ENCODE data around the gene HCRTR1. TPM values are rescaled to one million over a fixed set of nuclear protein-coding genes. Genes with fewer than 3 reads are reported as not detected.

The HCRTR1 gene
- total and polyA plus RNA-seq, 11 donors, result 0.21 to 0.82 (median 0.30) TPM; not detected in 4

DNA sequence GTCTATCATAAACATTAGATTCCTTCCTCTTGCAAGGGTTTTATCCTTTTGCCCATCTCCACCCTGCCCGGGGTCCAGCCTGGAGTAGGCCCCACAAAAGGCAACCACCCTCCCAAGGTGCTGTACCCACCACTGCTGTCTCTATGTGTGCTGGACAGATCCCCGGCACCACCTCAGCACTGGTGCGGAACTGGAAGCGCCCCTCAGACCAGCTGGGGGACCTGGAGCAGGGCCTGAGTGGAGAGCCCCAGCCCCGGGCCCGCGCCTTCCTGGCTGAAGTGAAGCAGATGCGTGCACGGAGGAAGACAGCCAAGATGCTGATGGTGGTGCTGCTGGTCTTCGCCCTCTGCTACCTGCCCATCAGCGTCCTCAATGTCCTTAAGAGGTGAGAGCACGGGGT lies 5.9 kb downstream of the HCRTR1 start:
- no peak for DNase-seq
- H3K4me1 ChIP-seq, result peaks cover 3 to 55% (median 30%) of the 10 kb centered on the region in 12 donors
- no peak for TF ChIP-seq POLR2A (IDR thresholded peaks at IDR 0.05)
- TF ChIP-seq, protein P1, sequence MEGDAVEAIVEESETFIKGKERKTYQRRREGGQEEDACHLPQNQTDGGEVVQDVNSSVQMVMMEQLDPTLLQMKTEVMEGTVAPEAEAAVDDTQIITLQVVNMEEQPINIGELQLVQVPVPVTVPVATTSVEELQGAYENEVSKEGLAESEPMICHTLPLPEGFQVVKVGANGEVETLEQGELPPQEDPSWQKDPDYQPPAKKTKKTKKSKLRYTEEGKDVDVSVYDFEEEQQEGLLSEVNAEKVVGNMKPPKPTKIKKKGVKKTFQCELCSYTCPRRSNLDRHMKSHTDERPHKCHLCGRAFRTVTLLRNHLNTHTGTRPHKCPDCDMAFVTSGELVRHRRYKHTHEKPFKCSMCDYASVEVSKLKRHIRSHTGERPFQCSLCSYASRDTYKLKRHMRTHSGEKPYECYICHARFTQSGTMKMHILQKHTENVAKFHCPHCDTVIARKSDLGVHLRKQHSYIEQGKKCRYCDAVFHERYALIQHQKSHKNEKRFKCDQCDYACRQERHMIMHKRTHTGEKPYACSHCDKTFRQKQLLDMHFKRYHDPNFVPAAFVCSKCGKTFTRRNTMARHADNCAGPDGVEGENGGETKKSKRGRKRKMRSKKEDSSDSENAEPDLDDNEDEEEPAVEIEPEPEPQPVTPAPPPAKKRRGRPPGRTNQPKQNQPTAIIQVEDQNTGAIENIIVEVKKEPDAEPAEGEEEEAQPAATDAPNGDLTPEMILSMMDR (IDR thresholded peaks at IDR 0.05), result no peak

DNA sequence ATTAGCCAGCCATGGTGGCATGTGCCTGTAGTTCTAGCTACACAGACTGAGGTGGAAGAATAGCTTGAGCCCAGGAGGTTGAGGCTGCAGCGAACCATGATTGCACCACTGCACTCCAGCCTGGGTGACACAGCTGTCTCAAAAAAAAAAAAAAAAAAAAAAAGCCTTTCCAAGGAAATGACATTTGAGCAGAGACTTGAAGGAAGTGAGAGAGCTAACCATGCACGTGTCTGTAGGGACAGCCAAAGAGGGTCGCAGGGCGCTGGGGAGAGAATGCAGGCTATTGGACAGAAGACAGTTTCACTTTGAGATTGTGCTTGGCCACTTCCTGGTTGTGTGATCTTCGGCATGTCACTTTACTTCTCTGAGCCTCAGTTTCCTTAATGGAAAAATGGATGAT lies 6.8 kb downstream of the HCRTR1 start:
- TF ChIP-seq, protein P1 (IDR thresholded peaks at IDR 0.05), result no peak
- TF ChIP-seq POLR2A (IDR thresholded peaks at IDR 0.05), result no peak
- 59 to 69% (median 64%) methylated on average over 5 of the region's 5 CpGs for whole genome bisulfite sequencing, 4 donors
- Histone ChIP-seq H3K27me3 (no peaks in the 10 kb centered on the region), H3K27ac (peak overlapping the region in 1 of 12 donors; percentile 94), H3K4me1 (peaks cover 3 to 60% (median 36%) of the 10 kb centered on the region in 12 donors), H3K9me3 (no peaks in the 10 kb centered on the region), H3K36me3 (peaks cover 0 to 21% (median 13%) of the 10 kb centered on the region in 9 donors), H3K4me3 (no peak overlapping the region)
- intact Hi-C loops (cut with DNase I), result no loop called here
- DNase-seq, result no peak
- no peak for ATAC-seq

More for the DNA sequence above, 5.9 kb downstream of the HCRTR1 start:
- H3K27me3 ChIP-seq, result peaks cover 0 to 9% (median 0%) of the 10 kb centered on the region in 9 donors
- H3K4me3 ChIP-seq, result no peak overlapping the region
- WGBS, 4 donors, result 96 to 97% (median 97%) methylated on average over 11 to 12 of the region's 12 CpGs
- H3K9me3 ChIP-seq, result no peaks in the 10 kb centered on the region
- ATAC-seq, result no peak
- intact Hi-C loops (cut with DNase I), result no loop called here
- no peak overlapping the region for H3K27ac ChIP-seq
- peaks cover 0 to 12% (median 4%) of the 10 kb centered on the region in 9 donors for H3K36me3 ChIP-seq

DNA sequence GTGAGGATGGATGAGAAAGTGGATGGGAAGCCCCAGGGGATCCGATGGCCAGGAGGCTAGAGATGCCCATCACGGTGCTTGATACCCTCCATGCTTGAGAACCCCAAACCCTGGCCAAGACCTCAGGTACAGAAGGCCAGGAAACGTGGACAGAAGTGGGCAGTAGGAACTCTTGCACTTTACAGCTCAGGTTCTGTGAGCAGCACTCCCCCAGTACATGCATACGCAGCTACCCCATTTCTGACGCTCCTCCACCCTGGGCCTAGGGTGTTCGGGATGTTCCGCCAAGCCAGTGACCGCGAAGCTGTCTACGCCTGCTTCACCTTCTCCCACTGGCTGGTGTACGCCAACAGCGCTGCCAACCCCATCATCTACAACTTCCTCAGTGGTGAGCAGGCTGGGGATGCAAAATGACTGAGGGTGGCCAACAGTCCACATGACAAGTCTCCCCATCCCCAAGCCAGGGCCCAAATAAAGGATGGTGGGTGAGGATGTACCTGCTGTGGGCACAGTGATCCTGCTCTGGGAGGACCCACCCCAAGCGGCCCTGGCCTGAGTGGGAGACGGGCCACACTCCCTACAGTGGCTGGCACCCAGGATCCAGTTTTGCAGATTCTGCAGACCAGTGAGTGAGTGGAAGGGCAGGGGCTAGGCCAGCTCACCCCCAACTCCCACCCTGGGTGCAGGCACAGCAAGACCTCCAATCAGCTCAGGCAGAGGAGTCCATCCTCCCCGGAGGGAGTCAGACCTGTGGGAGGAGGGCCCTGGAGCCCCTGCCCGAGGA lies 7.4 kb downstream of the HCRTR1 start:
- Histone ChIP-seq H3K27me3 (no peaks in the 10 kb centered on the region), H3K4me1 (peaks cover 3 to 66% (median 37%) of the 10 kb centered on the region in 12 donors), H3K27ac (peak overlapping the region in 7 of 12 donors; percentile 44 to 95 (median 88)), H3K4me3 (no peak overlapping the region), H3K9me3 (no peaks in the 10 kb centered on the region), H3K36me3 (peaks cover 0 to 27% (median 20%) of the 10 kb centered on the region in 9 donors)
- TF ChIP-seq, protein P1 (IDR thresholded peaks at IDR 0.05), result no peak
- no peak for TF ChIP-seq POLR2A (IDR thresholded peaks at IDR 0.05)
- 90 to 95% (median 92%) methylated on average over 12 to 16 of the region's 16 CpGs for WGBS, 4 donors
- intact Hi-C loops (cut with DNase I), result loop anchor here in 1 of 10 donors (5.0 kb wide), 1 partner anchor 58 kb away; no protein-coding TSS in a partner anchor
- no peak for DNase-seq
- ATAC-seq, result no peak

DNA sequence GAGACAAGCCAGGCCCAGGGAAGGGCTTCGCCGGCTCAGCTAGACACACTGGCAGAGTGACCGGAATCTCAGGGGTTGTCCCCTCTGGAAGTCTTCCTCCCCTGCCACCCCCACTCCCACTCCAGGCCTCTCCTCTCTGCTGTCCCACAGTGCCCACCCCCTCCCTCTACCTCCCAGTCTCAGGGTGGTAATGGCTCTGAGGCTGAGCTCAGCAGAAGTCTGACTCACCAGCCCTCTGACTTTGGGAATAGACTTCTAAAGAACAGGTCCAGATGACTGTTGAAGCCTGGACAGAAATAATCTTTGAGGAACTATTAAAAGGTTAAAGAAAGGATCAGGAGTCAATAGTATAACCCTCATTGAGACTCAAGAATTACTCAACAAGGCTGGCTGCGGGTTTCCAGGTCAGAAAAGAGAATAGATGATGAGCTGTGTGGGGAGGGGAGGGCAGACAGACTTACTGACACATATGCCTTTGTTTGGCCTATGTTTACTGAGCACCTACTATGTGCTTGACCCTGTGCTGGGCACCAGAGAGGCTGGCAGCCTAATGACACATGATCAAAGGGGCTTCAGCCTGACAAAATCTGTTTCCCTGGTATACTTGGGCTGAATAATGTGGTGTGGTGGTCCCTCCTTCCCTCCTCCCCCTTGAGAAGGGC lies 8.2 kb downstream of the HCRTR1 start:
- Histone ChIP-seq H3K27ac (peak overlapping the region; percentile 83 to 97 (median 90)), H3K9me3 (no peaks in the 10 kb centered on the region), H3K4me1 (peaks cover 3 to 73% (median 37%) of the 10 kb centered on the region in 12 donors), H3K4me3 (no peak overlapping the region), H3K27me3 (no peaks in the 10 kb centered on the region), H3K36me3 (peaks cover 0 to 35% (median 27%) of the 10 kb centered on the region in 9 donors)
- intact Hi-C loops (cut with DNase I), result loop anchor here in 1 of 10 donors (5.0 kb wide), 1 partner anchor 58 kb away; no protein-coding TSS in a partner anchor
- TF ChIP-seq POLR2A (IDR thresholded peaks at IDR 0.05), result no peak
- TF ChIP-seq, protein P1 (IDR thresholded peaks at IDR 0.05), result no peak
- ATAC-seq (no peak), DNase-seq (no peak)
- 63 to 98% (median 88%) methylated on average over 1 to 4 of the region's 4 CpGs for WGBS, 4 donors

Measured in heart left ventricle (tissue), 16 donors.